NCI-H226 (cell line): ENCODE measurements around the gene PSMD12.

Source experiments
- DNase-seq: peaks from one replicate; pipeline ENCODE4 v3.0.0-alpha.2; 2015

PSMD12 gene

GRCh38 chr17:67385122-67385988 is 19.0 kb upstream of the PSMD12 start:
- DNase-seq: no peak

GRCh38 chr17:67381929-67382257 is 15.5 kb upstream of the PSMD12 start:
- no peak for DNase-seq

- no peak for DNase-seq
These were observed 12.9 kb upstream of the PSMD12 start for GRCh38 chr17:67379251-67379630.

GRCh38 chr17:67378454-67379250 is 12.3 kb upstream of the PSMD12 start:
- DNase-seq: peak; percentile 66

GRCh38 chr17:67377488-67378453 is 11.4 kb upstream of the PSMD12 start:
- peak; percentile 15 for DNase-seq

- DNase-seq: peak; percentile 76
These were observed 10.5 kb upstream of the PSMD12 start, which contains the start of gene PITPNC1 for GRCh38 chr17:67376737-67377487. PITPNC1 (plus strand) TSS chr17:67377281.

GRCh38 chr17:67376415-67376736 is 10.0 kb upstream of the PSMD12 start:
- DNase-seq: no peak

- no peak for DNase-seq
These were observed 9.3 kb upstream of the PSMD12 start for GRCh38 chr17:67375716-67376115.

GRCh38 chr17:67375054-67375427 is 8.7 kb upstream of the PSMD12 start:
- no peak for DNase-seq

GRCh38 chr17:67374329-67375053 is 8.1 kb upstream of the PSMD12 start:
- peak; percentile 70 for DNase-seq

- no peak for DNase-seq
These were observed 6.4 kb upstream of the PSMD12 start for GRCh38 chr17:67372751-67373150.

- DNase-seq: no peak
These were observed 3.3 kb upstream of the PSMD12 start for GRCh38 chr17:67369676-67370075.

- DNase-seq: no peak
These were observed 612 bp downstream of the PSMD12 start for GRCh38 chr17:67365738-67366192.

- no peak for DNase-seq
These were observed 1.3 kb downstream of the PSMD12 start for GRCh38 chr17:67364847-67365737.

- DNase-seq: no peak
These were observed 4.2 kb downstream of the PSMD12 start for GRCh38 chr17:67362173-67362572.

GRCh38 chr17:67360880-67361279 is 5.5 kb downstream of the PSMD12 start:
- DNase-seq: no peak

GRCh38 chr17:67359960-67360791 is 6.2 kb downstream of the PSMD12 start:
- no peak for DNase-seq

- DNase-seq: no peak
These were observed 7.8 kb downstream of the PSMD12 start for GRCh38 chr17:67358612-67359011.

- no peak for DNase-seq
These were observed 12.3 kb downstream of the PSMD12 start for GRCh38 chr17:67353929-67354574.
